GM12891 (cell line): ENCODE measurements around the gene CCDC32.

ENCODE experiments used
- POLR2A ChIP-seq: IDR thresholded peaks from 2 replicates; pipeline ENCODE4 v1.6.1; 2011; ENCODE audit warnings: low read depth, low read length, control low read depth
- POLR2AphosphoS5 ChIP-seq: IDR thresholded peaks from 2 replicates; pipeline ENCODE4 v1.6.1; 2011; ENCODE audit warnings: low read depth, low read length, control low read depth
- SPI1 ChIP-seq: IDR thresholded peaks from 2 replicates; pipeline ENCODE4 v1.6.1; 2011; ENCODE audit warnings: low read depth, low read length, control low read depth
- TAF1 ChIP-seq: IDR thresholded peaks from 2 replicates; pipeline ENCODE4 v1.6.1; 2011; ENCODE audit warnings: low read depth, low read length, control low read depth

DNA sequence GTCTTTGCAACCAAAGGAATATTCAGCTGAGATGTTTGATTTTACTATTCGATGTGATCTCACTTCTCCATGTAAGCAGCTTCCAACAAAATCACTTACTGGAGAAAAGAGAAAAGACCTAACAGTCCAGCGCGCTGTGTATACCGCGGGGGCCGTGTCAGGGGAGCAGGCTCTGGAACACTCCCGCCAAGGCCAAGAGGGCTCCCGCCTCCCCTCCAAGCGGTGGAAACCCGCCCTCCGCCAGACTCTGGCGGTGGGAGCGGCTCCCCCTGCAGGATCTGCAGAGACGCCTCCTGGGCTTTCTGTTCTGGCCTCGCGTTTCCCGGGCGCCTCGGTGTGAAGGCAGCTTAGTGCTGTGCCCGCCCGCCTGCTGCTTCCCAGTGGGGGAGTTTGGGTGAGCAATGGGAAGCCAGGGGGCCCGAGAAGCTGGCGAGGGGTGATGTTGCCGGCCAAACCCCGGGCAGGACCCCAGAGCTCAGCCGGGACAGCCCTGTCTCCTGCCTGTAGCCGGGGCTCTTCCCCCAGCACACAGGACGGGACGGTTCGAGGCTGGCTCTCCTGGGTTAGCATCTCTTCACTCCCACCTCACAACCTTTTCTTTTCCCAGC is 57.8 kb downstream of the CCDC32 start:
- TF ChIP-seq POLR2A = no peak
- no peak for TF ChIP-seq TAF1
- TF ChIP-seq SPI1 = no peak
- TF ChIP-seq POLR2AphosphoS5 = no peak
